NCI-H69 (cell line): ENCODE measurements around the gene C11orf52.

Experiments
- DNase-seq: peaks from one replicate; lab custom pipeline; 2025; lab: John Stamatoyannopoulos, UW

Gene C11orf52

GRCh38 chr11:111939836-111940604, 21.3 kb downstream of the C11orf52 start:
- DNase-seq = peak; percentile 97

DNA sequence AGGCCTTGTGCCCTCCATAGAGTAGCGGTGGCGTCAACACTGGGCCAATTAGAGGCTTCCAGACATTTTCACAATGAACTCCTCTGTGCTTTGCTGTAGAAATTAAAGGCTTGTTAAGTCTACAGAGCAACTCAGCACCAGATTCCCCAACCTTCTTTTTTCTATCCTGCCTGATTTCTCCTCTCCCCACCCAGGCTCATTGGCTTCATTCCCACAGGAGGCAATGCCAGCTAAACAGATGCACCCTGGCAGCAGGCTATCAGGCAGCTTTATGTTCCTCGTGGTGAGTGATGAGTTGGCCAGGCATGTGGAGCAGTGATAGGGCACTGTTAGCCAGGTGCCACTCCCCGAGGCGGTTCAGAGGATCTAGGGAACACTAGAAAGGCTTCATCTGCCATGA, 23.2 kb downstream of the C11orf52 start:
- peak; percentile 36 for DNase-seq

GRCh38 chr11:111942829-111943228, 24.1 kb downstream of the C11orf52 start:
- no peak for DNase-seq

DNA sequence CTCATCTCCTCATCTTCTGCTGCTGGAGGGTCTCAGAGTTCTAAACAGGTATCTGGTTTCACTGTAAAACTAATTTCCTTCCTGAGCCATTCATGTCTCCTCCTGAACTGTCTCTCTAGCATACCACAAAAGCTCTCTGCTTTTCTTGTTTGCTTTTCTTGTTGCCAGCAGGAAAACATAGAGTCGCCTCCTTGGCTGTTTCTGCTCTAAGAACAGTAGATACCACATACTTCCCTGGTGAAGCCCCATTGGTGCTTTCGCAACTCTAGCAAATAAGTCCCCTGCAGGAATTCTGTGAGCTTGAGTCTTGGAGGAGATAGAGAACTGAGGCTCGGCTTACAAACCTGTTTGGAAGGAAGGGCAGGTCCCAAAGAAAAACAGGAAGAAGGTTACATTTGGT, 25.4 kb downstream of the C11orf52 start:
- DNase-seq = no peak

- DNase-seq = no peak
These were observed 25.9 kb downstream of the C11orf52 start for GRCh38 chr11:111944651-111945051.

- no peak for DNase-seq
These were observed 26.5 kb downstream of the C11orf52 start for GRCh38 chr11:111945198-111945597.

GRCh38 chr11:111946499-111946898, 27.8 kb downstream of the C11orf52 start:
- peak; percentile 13 for DNase-seq

DNA sequence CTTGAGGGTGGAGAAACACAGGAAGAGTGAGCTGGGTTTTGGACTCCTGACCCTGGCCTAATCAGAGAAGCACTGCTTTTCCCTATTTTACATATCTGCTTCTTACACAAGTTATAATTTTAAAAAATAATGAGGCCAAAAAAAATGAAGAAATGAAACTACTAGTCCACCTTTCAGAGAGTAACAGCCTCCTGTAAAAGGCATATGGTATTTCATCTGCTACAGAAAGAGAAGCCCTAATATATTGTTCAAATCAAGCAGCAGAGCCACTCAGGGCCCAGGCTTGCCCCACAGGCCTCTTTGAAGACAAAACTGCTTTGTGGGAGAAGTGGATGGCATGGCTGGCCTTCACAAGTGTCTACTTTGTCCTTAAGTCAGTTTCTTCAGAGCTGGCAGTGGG, 28.4 kb downstream of the C11orf52 start:
- DNase-seq = no peak

- no peak for DNase-seq
These were observed 31.1 kb downstream of the C11orf52 start for GRCh38 chr11:111949519-111950426.

DNA sequence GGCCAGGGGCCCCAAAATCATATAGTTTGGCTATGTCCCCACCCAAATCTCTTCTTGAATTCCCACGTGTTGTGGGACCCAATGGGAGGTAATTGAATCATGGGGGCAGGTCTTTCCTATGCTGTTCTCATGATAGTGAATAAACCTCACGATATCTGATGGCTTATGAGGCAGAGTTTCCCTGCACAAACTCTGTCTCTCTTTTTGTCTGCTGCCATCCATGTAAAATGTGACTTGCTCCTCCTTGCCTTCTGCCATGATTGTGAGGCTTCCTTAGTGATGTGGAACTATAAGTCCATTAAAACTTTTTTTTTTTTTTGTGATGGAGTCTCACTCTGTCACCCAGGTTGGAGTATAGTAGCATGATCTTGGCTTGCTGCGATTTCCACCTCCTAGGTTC, 32.9 kb downstream of the C11orf52 start:
- DNase-seq = no peak

DNA sequence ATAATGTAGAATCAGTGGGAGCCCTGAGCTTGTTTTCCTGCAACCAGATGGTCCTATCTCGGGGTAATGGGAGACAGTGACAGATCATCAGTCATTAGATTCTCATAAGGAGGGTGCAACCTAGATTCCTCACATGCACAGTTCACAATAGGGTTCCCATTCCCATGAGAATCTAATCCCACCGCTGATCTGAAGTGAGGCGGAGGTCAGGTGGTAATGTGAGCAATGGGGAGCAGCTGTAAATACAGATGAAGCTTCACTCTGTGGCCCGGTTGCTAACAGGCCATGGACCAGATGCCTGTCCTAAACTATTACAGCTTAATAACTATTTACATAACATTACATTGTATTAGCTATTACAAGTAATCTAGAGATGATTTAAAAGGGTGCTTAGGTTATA, 35.4 kb downstream of the C11orf52 start:
- peak; percentile 31 for DNase-seq

DNA sequence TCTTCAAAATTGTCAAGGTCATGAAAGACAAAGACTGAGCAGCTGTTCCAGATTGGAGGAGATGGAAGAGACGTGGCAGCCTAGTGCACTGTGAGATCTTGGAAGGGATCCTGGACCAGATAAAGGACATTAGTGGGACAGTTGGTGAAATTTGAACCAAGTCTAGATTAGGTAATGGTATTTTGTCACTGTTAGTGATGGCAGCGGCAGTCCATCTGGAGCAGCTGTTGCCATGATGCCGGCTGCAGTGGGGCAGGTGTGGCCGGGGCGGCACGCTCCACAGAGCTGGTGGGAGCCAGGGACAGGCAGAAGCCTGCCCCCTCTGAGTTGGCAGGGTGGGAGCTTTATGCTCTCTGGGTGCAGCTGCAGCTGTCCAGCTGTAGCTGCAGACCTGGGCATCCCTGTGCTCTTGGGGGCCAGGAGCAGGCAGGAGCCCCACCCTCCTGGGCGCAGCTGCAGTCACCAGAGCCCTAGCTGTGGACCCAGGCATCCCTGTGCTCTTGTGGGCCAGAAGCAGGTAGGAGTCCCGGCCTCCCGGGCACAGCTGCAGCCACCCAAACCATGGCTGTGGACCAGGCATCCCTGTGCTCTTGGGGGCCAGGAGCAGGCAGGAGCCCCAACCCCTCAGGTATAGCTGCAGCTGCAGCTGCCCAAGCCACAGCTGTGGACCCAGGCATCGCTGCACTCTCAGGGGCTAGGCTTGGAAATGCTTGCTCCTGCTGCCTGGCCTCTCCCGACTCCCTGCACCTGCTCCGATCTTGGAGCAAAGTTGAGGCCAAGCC, 39.1 kb downstream of the C11orf52 start:
- DNase-seq = no peak

DNA sequence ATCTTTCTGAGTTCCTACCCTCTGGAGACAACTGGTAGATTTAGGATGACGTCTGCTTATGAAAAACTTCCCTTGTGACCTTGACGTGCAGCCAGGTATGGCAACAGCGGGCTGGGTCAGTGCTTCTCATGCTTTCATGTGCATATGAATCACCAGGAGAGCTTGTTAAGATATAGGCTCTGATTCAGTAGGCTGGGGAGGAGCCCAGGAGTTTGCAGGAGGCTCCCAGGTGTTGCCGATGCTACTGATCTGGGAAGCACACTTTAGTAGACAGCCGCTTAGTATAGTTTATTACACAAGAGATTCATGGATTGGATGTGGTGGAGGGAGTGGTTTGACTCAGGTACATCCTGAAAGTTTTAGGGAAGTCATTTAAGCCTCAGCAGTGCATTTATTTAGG, 42.2 kb downstream of the C11orf52 start:
- DNase-seq = no peak

DNA sequence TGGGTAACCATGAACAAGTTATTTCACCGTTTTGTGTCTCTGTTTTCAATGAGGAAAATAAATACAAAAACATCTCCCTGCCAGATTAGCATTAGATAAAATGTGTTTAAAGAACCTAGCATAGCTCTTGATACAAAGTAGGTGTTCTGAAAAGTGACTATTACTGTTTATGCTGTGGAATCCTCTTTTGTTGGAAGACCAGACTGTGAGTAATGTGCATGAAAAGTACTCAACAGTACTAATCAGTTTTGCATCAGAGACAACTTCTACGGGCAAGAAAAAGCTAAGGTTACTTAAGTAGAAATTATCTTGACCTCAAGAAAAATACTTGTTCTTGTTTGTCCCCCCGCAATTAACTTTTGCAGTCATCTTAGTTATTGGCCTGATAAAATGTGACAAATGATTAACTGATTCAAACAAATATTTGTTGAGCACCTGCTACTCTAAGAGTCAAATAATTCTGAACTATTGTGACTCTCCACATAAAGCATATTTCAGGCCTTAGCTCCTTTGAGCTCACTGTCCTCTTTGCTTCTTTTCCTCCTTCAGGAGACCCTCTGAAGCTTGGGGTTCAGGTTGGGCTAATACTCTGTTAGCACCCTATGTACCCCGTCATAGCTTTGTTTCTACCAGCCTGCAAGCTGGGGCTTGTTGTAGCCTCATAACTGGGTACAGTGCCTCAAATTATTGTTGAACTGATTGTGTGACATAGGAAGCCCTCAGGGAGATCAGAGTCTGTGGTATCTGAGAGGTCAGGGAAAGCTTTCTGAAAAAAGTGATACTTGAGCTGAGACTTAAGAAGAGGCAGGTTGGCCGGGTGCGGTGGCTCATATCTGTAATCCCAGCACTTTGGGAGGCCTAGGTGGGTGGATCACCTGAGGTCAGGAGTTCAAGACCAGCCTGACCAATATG, 42.9 kb downstream of the C11orf52 start:
- no peak for DNase-seq

- DNase-seq = no peak
These were observed 45.2 kb downstream of the C11orf52 start for GRCh38 chr11:111963931-111964340.

- no peak for DNase-seq
These were observed 48.0 kb downstream of the C11orf52 start for GRCh38 chr11:111966678-111967077.

DNA sequence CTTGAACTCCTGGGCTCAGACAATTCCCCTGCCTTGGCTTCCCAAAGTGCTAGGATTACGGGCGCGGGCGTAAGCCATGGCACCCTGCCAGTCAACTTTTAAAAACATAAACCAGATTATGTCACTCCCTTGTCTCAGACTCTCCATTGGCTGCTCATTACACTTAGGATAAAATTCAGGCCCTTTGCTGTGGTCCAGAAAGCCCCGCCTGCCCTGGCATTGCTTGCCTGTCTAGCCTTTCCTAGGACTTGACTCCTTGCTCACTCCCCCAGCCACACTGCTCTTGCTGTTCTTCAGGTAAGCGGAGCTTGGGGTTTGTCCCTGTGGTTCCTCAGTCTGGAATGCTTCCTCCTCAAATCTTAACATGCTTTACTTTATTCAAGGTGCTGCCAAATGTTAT, 48.9 kb downstream of the C11orf52 start:
- no peak for DNase-seq

DNA sequence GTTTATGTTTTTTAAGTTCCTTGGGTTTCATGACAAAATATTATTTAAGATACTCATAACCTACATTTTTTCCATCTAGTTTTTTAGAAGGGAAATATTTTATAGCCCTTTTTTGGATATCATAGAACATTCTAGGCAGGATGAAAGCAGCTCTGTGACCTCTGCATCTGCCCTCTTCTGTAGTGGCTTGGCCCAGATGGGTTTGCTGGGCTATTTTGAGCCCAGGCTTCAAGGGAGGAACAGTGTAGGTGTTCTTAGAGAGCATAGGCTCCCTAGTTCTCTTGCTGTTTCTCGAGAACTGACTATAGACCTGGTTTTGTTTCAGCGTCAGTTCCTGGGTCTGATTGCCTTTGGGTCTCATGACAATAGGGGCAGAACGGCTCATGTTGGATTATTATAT, 50.6 kb downstream of the C11orf52 start:
- DNase-seq = no peak

GRCh38 chr11:111974446-111974845, 55.7 kb downstream of the C11orf52 start:
- no peak for DNase-seq

DNA sequence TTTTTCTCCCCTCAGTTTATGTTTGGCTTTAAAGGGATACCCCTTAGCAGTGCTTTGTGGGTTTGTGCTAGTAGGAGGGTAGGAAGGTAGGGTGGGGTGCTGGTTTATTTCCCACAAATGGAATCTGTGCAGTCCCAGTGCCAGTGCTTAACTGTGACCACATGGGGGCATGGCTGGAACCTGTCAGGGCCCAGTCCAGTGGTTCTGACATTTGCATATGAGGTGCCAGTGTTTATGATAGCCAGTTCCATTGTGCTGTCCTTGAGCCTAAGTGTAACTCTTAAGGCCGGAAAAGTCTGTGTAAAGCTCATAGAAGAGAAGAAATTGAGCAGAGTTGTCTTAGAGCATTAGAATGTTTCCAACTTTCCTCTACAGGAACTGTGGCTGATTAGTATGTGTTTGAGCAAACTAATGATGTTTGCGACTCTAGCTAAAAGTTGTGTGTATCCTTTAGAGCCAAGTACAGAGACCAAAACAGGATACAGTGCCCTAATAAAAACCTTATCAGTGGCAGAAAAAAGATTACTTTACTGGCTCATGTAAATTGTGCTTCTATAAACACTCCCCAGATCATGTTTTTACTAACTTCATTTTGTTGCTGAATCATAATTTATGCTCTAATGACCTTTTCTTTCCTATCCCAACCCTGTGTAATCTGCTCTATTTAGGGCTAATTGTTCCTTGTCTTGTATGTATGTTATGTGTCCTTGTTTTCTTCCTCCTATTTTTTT, 56.5 kb downstream of the C11orf52 start:
- no peak for DNase-seq
